Mucosa of descending colon (tissue), 3 donors: ENCODE results near the gene SLC9A2. TPM values are rescaled to one million over a fixed set of nuclear protein-coding genes. Genes with fewer than 3 reads are reported as not detected.

Experiments used
- ATAC-seq: fragments of 200-7000 bp; cut with Tn5 transposase; one replicate; pipeline ENCODE4 v1.9.1; 2020; ENCODE audit warnings: mild to moderate bottlenecking, moderate library complexity
- DNase-seq, 3 donors: peaks; one replicate each; pipeline ENCODE4 v3.0.0-alpha.2; 2020
- H3K36me3 ChIP-seq: fragments of 200-600 bp; one replicate; pipeline ENCODE4 v1.8.0; 2021; ENCODE audit warnings: low read depth, mild to moderate bottlenecking
- H3K4me1 ChIP-seq: fragments of 200-600 bp; one replicate; pipeline ENCODE4 v1.8.0; 2021; ENCODE audit warnings: low read depth, mild to moderate bottlenecking
- H3K4me3 ChIP-seq: fragments of 200-600 bp; one replicate; pipeline ENCODE4 v1.8.0; 2021; ENCODE audit warnings: mild to moderate bottlenecking
- H3K9me3 ChIP-seq: fragments of 200-600 bp; one replicate; pipeline ENCODE4 v1.8.0; 2021; ENCODE audit warnings: mild to moderate bottlenecking
- intact Hi-C, 2 donors: fragments of 100-400 bp; cut with DNase I in 1 of 2; cut with micrococcal nuclease in 1 of 2; formaldehyde crosslinking; loops; one replicate each; pipeline versions ENCODE4 v1.11.0 to v1.11.1; 2022; cut with DNase I, micrococcal nuclease
- long read RNA-seq, 2 donors: library from polyadenylated mRNA; unstranded; transcript quantifications; one replicate each; pipeline ENCODE4 v2.0.0, GENCODE V29; 2019 to 2021
- total RNA-seq, 3 donors: library from RNA; stranded (reverse); fragmentation: NEBNext Ultra II Directional in 2 of 3; extraction: Animal tissue kit (Norgen Biotek cat#: 25700) in 2 of 3; gene quantifications; one replicate each; pipeline versions ENCODE4 v1.2.1 to v1.2.4, GENCODE V29; 2021 to 2023
- TF ChIP-seq, protein P1 (sequence below): fragments of 200-600 bp; IDR thresholded peaks from one replicate; pipeline ENCODE4 v1.8.0; 2022; ENCODE audit warnings: antibody characterized with exemption, mild to moderate bottlenecking
- donor health status: DM: no; HTN: no; CAD: no; lungs with moderate emphysema.
- donor health status: DM: no; HTN: no; CAD: no.
- donor health status: DM: no; HTN: yes; CAD: no.

The SLC9A2 gene, protein sequence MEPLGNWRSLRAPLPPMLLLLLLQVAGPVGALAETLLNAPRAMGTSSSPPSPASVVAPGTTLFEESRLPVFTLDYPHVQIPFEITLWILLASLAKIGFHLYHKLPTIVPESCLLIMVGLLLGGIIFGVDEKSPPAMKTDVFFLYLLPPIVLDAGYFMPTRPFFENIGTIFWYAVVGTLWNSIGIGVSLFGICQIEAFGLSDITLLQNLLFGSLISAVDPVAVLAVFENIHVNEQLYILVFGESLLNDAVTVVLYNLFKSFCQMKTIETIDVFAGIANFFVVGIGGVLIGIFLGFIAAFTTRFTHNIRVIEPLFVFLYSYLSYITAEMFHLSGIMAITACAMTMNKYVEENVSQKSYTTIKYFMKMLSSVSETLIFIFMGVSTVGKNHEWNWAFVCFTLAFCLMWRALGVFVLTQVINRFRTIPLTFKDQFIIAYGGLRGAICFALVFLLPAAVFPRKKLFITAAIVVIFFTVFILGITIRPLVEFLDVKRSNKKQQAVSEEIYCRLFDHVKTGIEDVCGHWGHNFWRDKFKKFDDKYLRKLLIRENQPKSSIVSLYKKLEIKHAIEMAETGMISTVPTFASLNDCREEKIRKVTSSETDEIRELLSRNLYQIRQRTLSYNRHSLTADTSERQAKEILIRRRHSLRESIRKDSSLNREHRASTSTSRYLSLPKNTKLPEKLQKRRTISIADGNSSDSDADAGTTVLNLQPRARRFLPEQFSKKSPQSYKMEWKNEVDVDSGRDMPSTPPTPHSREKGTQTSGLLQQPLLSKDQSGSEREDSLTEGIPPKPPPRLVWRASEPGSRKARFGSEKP
- 10 to 100 TPM; 32.2 to 92.9 (median 67.1) TPM for total RNA-seq
- long read RNA-seq, donor 1, full-length matches to known transcripts = 14 of 20 reads
- long read RNA-seq, donor 1, partial matches to known transcripts = 1 of 20 reads
- long read RNA-seq, donor 1, other reads (novel, unspliced or antisense) = 5 of 20 reads
- long read RNA-seq, donor 2, full-length matches to known transcripts = 21 of 40 reads
- long read RNA-seq, donor 2, partial matches to known transcripts = 7 of 40 reads
- long read RNA-seq, donor 2, other reads (novel, unspliced or antisense) = 12 of 40 reads

DNA sequence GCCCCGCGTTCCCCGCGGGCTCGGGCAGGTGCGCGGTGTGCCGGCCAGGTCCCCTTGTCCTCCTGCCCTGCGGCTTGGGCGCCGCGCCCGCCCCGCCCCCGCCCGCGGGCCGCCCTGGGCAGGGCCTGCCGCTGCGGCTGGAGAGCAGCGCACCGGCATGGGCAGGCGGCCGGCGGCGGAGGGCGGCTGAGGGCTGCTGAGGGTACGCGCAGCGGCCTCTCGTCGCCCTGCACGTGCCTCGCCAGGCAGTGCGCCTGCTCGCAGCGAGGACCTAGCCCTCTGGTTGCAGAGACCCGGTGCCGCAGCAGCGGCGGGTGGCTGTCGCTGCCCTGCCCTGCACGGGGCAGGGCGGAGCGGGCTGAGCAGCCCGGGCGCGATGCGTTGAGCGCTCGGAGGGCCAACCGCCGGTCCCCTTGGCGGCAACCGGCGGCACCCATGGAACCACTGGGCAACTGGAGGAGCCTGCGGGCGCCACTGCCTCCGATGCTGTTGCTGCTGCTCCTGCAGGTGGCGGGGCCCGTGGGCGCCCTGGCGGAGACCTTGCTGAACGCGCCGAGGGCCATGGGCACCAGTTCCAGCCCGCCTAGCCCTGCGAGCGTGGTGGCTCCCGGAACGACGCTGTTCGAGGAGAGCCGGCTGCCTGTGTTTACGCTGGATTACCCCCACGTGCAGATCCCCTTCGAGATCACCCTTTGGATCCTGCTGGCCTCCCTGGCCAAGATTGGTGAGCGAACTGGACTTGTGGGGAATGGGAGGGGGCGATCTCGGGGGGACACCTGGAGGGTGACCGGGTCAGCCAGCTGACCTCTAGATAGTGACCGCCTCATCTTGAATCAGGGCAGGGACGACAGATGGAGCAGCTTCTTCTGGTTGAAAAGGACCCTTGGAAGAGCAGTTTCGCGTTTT, at the start of gene SLC9A2:
Gene SLC9A2 (plus strand): TSS at position 140 of the 906 bp plus-strand sequence. CDS start 296 bp downstream, at position 436.
- intact Hi-C loops = no loop called here
- peak; percentile 74 for ATAC-seq
- TF ChIP-seq, protein P1, sequence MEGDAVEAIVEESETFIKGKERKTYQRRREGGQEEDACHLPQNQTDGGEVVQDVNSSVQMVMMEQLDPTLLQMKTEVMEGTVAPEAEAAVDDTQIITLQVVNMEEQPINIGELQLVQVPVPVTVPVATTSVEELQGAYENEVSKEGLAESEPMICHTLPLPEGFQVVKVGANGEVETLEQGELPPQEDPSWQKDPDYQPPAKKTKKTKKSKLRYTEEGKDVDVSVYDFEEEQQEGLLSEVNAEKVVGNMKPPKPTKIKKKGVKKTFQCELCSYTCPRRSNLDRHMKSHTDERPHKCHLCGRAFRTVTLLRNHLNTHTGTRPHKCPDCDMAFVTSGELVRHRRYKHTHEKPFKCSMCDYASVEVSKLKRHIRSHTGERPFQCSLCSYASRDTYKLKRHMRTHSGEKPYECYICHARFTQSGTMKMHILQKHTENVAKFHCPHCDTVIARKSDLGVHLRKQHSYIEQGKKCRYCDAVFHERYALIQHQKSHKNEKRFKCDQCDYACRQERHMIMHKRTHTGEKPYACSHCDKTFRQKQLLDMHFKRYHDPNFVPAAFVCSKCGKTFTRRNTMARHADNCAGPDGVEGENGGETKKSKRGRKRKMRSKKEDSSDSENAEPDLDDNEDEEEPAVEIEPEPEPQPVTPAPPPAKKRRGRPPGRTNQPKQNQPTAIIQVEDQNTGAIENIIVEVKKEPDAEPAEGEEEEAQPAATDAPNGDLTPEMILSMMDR = no peak

DNA sequence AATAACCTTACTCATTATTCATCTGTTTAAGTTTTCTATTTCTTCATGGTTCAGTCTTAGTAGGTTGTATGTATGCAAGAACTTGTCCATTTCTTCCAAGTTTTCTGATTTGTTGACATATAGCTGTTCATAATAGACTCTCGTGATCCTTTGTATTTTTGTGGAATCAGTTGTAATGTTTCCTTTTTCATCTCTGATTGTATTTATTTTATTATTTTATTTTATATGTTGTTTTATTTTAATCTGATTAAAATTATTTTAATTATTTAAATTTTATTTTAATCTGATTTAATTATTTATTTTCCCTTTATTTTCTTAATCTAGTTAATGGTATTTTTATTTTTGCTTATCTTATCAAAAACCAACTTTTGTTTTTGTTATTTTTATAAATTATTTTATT, 43.5 kb upstream of the SLC9A2 start:
- TF ChIP-seq, protein P1 = no peak
- Histone ChIP-seq H3K4me3 (no peak overlapping the region), H3K4me1 (no peaks in the 10 kb centered on the region), H3K9me3 (peaks cover 3% of the 10 kb centered on the region), H3K36me3 (no peaks in the 10 kb centered on the region)
- ATAC-seq (no peak), DNase-seq (no peak)
- intact Hi-C loops = no loop called here

More for the DNA sequence above, at the start of gene SLC9A2:
- H3K4me1 ChIP-seq = peaks cover 17% of the 10 kb centered on the region
- no peaks in the 10 kb centered on the region for H3K36me3 ChIP-seq
- H3K9me3 ChIP-seq = no peaks in the 10 kb centered on the region
- H3K4me3 ChIP-seq = peak within 1 kb of the TSS; percentile 64
- peak; percentile 55 to 81 (median 71) for DNase-seq

DNA sequence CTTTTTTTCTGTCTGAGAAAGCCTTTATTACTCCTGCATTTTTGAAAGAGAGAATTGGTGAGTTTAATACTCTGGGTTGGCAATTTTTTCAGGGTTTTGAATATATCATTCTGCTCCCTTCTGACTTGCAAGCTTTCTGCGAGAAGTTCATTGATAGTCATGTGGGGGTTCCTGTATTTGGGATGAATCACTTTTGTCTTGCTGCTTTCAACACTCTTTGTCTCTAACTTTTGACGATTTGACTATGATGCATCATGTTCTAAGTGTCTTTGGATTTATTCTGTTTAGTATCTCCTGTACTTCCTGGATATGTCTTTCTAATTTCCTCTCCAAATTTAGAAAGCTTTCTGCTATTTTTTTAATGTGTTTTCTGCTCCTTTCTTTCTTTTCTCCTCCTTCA, 41.0 kb upstream of the SLC9A2 start:
- Histone ChIP-seq H3K36me3 (no peaks in the 10 kb centered on the region), H3K4me1 (no peaks in the 10 kb centered on the region), H3K9me3 (peaks cover 3% of the 10 kb centered on the region), H3K4me3 (no peak overlapping the region)
- TF ChIP-seq, protein P1 = no peak
- no peak for DNase-seq
- intact Hi-C loops = no loop called here
- no peak for ATAC-seq

DNA sequence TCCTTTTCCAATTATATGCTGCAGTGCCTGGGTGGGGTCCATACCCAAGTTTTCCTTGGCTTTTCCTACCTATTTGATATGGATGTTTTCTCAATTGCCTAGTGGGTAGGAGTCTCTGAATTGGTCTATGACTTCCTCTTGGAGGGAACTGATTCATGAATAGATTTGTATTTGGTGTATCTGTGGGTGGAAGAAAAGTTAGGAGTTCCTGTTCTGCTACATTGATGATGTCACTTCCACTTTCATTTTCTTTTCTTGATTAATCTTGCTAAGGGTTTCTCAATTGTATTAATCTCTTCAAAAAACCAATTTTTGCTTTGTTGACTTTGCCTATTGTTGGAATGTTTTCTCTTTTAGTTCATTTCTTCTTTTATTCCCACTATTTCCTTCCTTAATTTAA, 37.4 kb upstream of the SLC9A2 start:
- ATAC-seq (no peak), DNase-seq (no peak)
- no peaks in the 10 kb centered on the region for H3K9me3 ChIP-seq
- peaks cover 3% of the 10 kb centered on the region for H3K4me1 ChIP-seq
- intact Hi-C loops = no loop called here
- H3K36me3 ChIP-seq = no peaks in the 10 kb centered on the region
- H3K4me3 ChIP-seq = no peak overlapping the region
- TF ChIP-seq, protein P1 = no peak

DNA sequence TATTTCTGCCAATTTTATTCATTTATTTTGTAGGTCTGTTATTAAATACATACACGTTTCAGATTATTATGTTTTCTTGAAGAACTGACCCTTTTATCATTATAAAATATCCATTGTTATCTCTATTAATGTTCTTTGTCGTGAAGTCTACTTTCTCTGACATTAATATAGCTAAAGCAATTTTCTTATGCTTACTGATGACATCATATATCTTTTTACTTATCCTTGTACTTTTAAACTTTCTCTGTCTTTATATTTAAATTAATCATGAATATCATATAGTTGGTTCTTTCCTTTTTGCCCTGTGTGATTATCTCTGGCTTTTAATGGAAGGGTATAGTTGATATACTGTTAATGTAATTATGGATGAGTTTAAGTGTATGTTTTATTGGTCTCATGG, 36.5 kb upstream of the SLC9A2 start:
- H3K4me1 ChIP-seq = peaks cover 3% of the 10 kb centered on the region
- H3K9me3 ChIP-seq = no peaks in the 10 kb centered on the region
- no peak for ATAC-seq
- intact Hi-C loops = no loop called here
- no peaks in the 10 kb centered on the region for H3K36me3 ChIP-seq
- TF ChIP-seq, protein P1 = no peak
- no peak for DNase-seq
- no peak overlapping the region for H3K4me3 ChIP-seq
